Thyroid gland (tissue), 4 donors: ENCODE measurements around the gene FHIT. TPM values are rescaled to one million over a fixed set of nuclear protein-coding genes. Genes with fewer than 3 reads are reported as not detected.

Source experiments
- DNase-seq, 2 donors: peaks; one replicate each; pipeline ENCODE4 v3.0.0-alpha.2; 2019
- H3K27ac ChIP-seq, 3 donors: fragments of 200-600 bp; sonication (generic); 1 replicate in 2 of 3; 2 replicates in 1 of 3; pipeline ENCODE4 v1.5.1; 2016 to 2019; ENCODE audit warnings: mild to moderate bottlenecking in 1 of 3, moderate library complexity in 1 of 3
- H3K27me3 ChIP-seq: fragments of 200-600 bp; sonication (generic); one replicate; pipeline ENCODE4 v1.5.1; 2019
- H3K36me3 ChIP-seq, 2 donors: fragments of 200-600 bp; sonication (generic); one replicate each; pipeline ENCODE4 v1.5.1; 2016 to 2019
- H3K4me1 ChIP-seq, 2 donors: fragments of 200-600 bp; sonication (generic); one replicate each; pipeline ENCODE4 v1.5.1; 2017 to 2019
- H3K4me3 ChIP-seq, 3 donors: fragments of 200-600 bp; sonication (generic); replicated peaks in 1 of 3; 1 replicate in 2 of 3; 2 replicates in 1 of 3; pipeline ENCODE4 v1.5.1; 2016; ENCODE audit warnings: mild to moderate bottlenecking in 1 of 3
- H3K9me3 ChIP-seq: fragments of 200-600 bp; sonication (generic); one replicate; pipeline ENCODE4 v1.5.1; 2017
- POLR2A ChIP-seq, 2 donors: fragments of 450-650 bp; IDR thresholded peaks; one replicate each; pipeline ENCODE4 v1.6.1; 2017; ENCODE audit warnings: antibody characterized with exemption in 2 of 2, mild to moderate bottlenecking in 2 of 2, moderate library complexity in 1 of 2
- WGBS, 2 donors: methylation state at CpG; one replicate each; pipeline ENCODE4 v1.1.5; 2017; 5-methylcytosine and 5-hydroxymethylcytosine counted together
- intact Hi-C: fragments of 100-400 bp; cut with DNase I; formaldehyde crosslinking; loops from one replicate; pipeline ENCODE4 v1.15.1; 2023
- total RNA-seq, 4 donors: library from RNA; depleted of rRNA; stranded (reverse); fragments of >200 nt; gene quantifications; one replicate each; pipeline ENCODE4 v1.2.3, GENCODE V29; 2016
- TF ChIP-seq, protein P1 (sequence below), 6 experiments: fragments of 200-600 bp in 3 of 6; fragments of 450-650 bp in 3 of 6; sonication (generic) in 3 of 6; IDR thresholded peaks; one replicate each; pipeline ENCODE4 v1.5.1; 2016 to 2019; ENCODE audit warnings: antibody characterized with exemption in 6 of 6, mild to moderate bottlenecking in 2 of 6, inconsistent platforms in 1 of 6, moderate library complexity in 1 of 6

FHIT gene
- total RNA-seq, 4 donors from 2014 or later, result 12.2 to 18.9 (median 16.2) TPM

DNA sequence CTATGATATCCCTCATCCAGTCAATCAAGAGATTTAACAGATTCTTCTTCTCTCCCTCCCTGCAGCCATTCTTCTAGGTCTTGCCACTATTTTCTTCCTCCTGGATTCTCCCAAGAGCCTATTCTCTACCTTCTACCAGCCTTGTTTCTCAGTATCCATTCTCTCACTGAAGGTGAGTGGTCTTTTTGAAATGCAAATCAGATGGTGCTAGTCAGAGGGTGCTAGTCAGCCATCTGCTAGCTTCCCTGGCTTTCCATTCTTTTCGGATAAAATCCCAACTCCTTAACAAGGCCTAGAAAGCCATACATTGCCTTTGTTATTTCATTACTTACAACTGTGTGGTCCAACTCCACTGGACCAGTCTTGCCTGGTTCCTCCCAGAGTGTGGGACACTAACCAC lies 1467.1 kb downstream of the FHIT start:
- TF ChIP-seq POLR2A (IDR thresholded peaks at IDR 0.05), result no peak
- TF ChIP-seq, protein P1, sequence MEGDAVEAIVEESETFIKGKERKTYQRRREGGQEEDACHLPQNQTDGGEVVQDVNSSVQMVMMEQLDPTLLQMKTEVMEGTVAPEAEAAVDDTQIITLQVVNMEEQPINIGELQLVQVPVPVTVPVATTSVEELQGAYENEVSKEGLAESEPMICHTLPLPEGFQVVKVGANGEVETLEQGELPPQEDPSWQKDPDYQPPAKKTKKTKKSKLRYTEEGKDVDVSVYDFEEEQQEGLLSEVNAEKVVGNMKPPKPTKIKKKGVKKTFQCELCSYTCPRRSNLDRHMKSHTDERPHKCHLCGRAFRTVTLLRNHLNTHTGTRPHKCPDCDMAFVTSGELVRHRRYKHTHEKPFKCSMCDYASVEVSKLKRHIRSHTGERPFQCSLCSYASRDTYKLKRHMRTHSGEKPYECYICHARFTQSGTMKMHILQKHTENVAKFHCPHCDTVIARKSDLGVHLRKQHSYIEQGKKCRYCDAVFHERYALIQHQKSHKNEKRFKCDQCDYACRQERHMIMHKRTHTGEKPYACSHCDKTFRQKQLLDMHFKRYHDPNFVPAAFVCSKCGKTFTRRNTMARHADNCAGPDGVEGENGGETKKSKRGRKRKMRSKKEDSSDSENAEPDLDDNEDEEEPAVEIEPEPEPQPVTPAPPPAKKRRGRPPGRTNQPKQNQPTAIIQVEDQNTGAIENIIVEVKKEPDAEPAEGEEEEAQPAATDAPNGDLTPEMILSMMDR (IDR thresholded peaks at IDR 0.05), result no peak
- no peaks in the 10 kb centered on the region for H3K9me3 ChIP-seq
- intact Hi-C loops, result no loop called here
- WGBS, 2 donors, result 97 to 100% methylated on average over 1 of the region's 1 CpG
- no peaks in the 10 kb centered on the region for H3K27me3 ChIP-seq
- H3K4me1 ChIP-seq, result no peaks in the 10 kb centered on the region
- no peak overlapping the region for H3K4me3 ChIP-seq
- DNase-seq, result no peak
- no peaks in the 10 kb centered on the region for H3K36me3 ChIP-seq
- no peak overlapping the region for H3K27ac ChIP-seq

DNA sequence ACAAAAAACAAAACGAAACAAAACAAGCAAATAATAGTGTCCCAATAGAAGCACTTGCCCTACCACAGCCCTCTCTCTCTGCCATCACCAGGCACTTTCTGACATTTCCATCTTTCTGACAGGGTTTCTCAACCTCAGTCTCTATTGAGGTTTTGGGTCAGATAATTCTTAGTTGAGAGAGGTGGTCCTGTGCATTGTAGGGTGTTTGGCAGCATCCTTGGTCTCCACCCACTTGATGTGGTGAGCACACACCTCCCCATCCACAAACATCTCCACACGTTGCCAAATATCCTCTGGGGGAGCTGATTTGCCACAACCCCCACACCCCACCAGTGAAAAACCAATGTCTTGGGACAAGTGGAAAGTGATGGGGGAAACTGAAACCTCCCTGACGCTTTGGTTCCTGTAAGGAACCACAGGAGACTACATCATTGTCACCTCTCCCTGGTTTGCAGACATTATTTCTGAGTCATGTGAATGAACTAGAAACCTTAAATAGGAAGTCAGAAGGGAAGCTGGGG lies 1467.7 kb downstream of the FHIT start:
- Histone ChIP-seq H3K27ac (no peak overlapping the region), H3K9me3 (no peaks in the 10 kb centered on the region), H3K36me3 (no peaks in the 10 kb centered on the region), H3K4me3 (no peak overlapping the region), H3K4me1 (no peaks in the 10 kb centered on the region), H3K27me3 (no peaks in the 10 kb centered on the region)
- intact Hi-C loops, result no loop called here
- TF ChIP-seq, protein P1 (IDR thresholded peaks at IDR 0.05), result no peak
- no peak for TF ChIP-seq POLR2A (IDR thresholded peaks at IDR 0.05)
- 89 to 92% methylated on average over 3 of the region's 3 CpGs for WGBS, 2 donors
- DNase-seq, result no peak

DNA sequence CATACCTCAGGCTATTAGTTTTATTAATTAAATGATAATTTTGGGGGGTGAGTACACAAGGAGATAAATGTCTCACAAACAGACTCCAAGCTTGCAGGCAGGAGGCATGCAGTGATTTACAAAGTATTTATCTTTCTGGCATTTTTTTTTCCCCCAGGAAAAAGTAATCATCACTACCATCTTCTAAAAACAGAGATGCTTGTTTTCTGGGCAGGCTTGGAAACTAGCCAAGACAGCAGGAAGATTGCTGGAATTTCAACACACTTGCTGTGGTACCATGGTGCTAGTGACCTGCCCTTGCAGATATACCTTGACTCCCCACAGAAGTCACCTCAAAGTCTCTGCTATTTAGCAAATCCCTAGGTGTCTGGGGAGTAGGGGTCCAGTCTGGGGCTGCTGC lies 1468.6 kb downstream of the FHIT start:
- H3K4me3 ChIP-seq, result no peak overlapping the region
- H3K4me1 ChIP-seq, result no peaks in the 10 kb centered on the region
- TF ChIP-seq, protein P1 (IDR thresholded peaks at IDR 0.05), result no peak
- TF ChIP-seq POLR2A (IDR thresholded peaks at IDR 0.05), result no peak
- H3K36me3 ChIP-seq, result no peaks in the 10 kb centered on the region
- DNase-seq, result no peak
- no peak overlapping the region for H3K27ac ChIP-seq
- no peaks in the 10 kb centered on the region for H3K9me3 ChIP-seq
- intact Hi-C loops, result no loop called here
- H3K27me3 ChIP-seq, result no peaks in the 10 kb centered on the region

DNA sequence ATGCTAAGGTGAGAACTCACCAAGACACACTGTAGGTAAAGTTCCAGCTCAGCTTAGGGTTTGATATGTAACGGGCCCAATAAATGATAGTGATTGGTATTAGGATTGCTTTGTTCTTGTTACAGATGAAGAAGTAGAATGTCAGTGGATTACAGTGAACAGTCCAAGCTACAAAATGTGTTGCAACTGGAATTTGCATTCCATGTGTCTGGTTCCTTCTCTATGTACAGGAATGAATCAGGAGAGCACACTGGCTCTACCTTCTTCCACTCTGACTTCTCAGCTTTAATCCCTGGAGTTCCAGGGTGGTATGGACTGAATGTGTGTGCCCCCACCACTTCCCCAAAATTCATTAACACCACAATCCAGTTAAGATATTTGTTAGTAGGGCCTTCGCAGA lies 1471.0 kb downstream of the FHIT start:
- DNase-seq, result no peak
- 90 to 98% methylated on average over 2 of the region's 2 CpGs for WGBS, 2 donors
- Histone ChIP-seq H3K9me3 (no peaks in the 10 kb centered on the region), H3K27ac (no peak overlapping the region), H3K36me3 (no peaks in the 10 kb centered on the region), H3K4me1 (no peaks in the 10 kb centered on the region), H3K27me3 (no peaks in the 10 kb centered on the region), H3K4me3 (no peak overlapping the region)
- intact Hi-C loops, result no loop called here
- TF ChIP-seq, protein P1 (IDR thresholded peaks at IDR 0.05), result no peak
- TF ChIP-seq POLR2A (IDR thresholded peaks at IDR 0.05), result no peak

DNA sequence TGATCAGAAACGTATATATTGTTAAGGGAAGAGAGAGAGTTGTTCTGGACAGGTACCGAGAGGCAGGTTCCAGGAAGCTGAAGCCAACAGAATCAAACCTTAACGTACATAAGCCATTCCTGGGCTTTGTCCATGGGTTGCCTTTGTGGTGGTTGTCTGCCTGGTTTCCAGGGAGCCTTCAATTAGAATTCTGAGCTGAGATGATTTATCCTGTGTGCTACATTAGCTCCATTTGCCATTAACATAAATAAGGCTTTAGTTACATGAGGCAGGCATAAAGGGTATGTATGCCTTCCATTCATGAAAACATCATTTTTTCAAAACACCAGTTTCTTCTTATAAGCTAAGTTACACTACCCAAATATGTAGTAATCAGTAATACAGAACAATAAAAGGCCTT lies 1472.0 kb downstream of the FHIT start:
- TF ChIP-seq POLR2A (IDR thresholded peaks at IDR 0.05), result no peak
- TF ChIP-seq, protein P1 (IDR thresholded peaks at IDR 0.05), result no peak
- no peak for DNase-seq
- H3K4me1 ChIP-seq, result no peaks in the 10 kb centered on the region
- H3K36me3 ChIP-seq, result no peaks in the 10 kb centered on the region
- H3K27ac ChIP-seq, result no peak overlapping the region
- intact Hi-C loops, result no loop called here
- no peak overlapping the region for H3K4me3 ChIP-seq
- WGBS, 2 donors, result 94 to 97% methylated on average over 3 of the region's 3 CpGs
- H3K27me3 ChIP-seq, result no peaks in the 10 kb centered on the region
- no peaks in the 10 kb centered on the region for H3K9me3 ChIP-seq
